IMR-90 (cell line): ENCODE measurements around the gene HMGN1. TPM values are rescaled to one million over a fixed set of nuclear protein-coding genes. Genes with fewer than 3 reads are reported as not detected.
A peak's percentile ranks its signal among the peaks of the same experiment; 100 is the strongest.

Experiments
- ATAC-seq: fragments of 200-7000 bp; cut with Tn5 transposase; 2 replicates; pipeline ENCODE4 v1.9.1; 2020; ENCODE audit warnings: low read depth, mild to moderate bottlenecking, moderate library complexity
- BruUV-seq: library from RNA; stranded (reverse); fragments of 400-500 nt; replicated peaks from 2 replicates; lab custom pipeline; 2021; lab: Mats Ljungman, UMichigan
- CTCF ChIA-PET: fragments of 300-600 bp; formaldehyde crosslinking; extraction: SDS; loops from one replicate; lab custom pipeline; 2021; ENCODE audit warnings: antibody characterized with exemption; lab: Yijun Ruan, JAX
- POLR2A ChIA-PET: fragments of 300-600 bp; sonication (Branson Sonifier 250); formaldehyde crosslinking; loops from one replicate; lab custom pipeline; 2022; ENCODE audit warnings: antibody characterized with exemption; ENCODE audit not compliant: unreplicated experiment; lab: Charles Lee
- DNase-seq: peaks from one replicate; pipeline ENCODE4 v3.0.0; 2013
- H2AFZ ChIP-seq: replicated peaks from 2 replicates; pipeline ENCODE3; 2013; ENCODE audit warnings: low read length, mild to moderate bottlenecking; ENCODE audit not compliant: poor library complexity
- H2AK5ac ChIP-seq: 2 replicates; pipeline ENCODE4 v1.6.1; 2013; ENCODE audit warnings: low read depth, low read length, inconsistent platforms
- H2AK9ac ChIP-seq: replicated peaks from 2 replicates; pipeline ENCODE3; 2013; ENCODE audit warnings: mild to moderate bottlenecking, low read depth, low read length, moderate library complexity; ENCODE audit not compliant: poor library complexity
- H2BK120ac ChIP-seq: 2 replicates; pipeline ENCODE4 v1.6.1; 2013; ENCODE audit warnings: low read depth, low read length, inconsistent platforms
- H2BK15ac ChIP-seq: 3 replicates; pipeline ENCODE4 v1.6.1; 2013; ENCODE audit warnings: low read depth, low read length, inconsistent platforms
- H2BK20ac ChIP-seq: 2 replicates; pipeline ENCODE4 v1.6.1; 2013; ENCODE audit warnings: low read depth, mild to moderate bottlenecking, inconsistent platforms, low read length, moderate library complexity
- H2BK5ac ChIP-seq: 2 replicates; pipeline ENCODE4 v1.6.1; 2013; ENCODE audit warnings: mild to moderate bottlenecking, low read depth, low read length, inconsistent platforms; ENCODE audit not compliant: poor library complexity, severe bottlenecking
- H3K14ac ChIP-seq: replicated peaks from 2 replicates; pipeline ENCODE4 v1.6.1; 2013; ENCODE audit warnings: low read depth, low read length, inconsistent platforms
- H3K18ac ChIP-seq: 2 replicates; pipeline ENCODE4 v1.6.1; 2013; ENCODE audit warnings: low read depth, low read length, control low read depth
- H3K23ac ChIP-seq: 2 replicates; pipeline ENCODE4 v1.6.1; 2013; ENCODE audit warnings: low read depth, low read length, inconsistent platforms
- H3K27ac ChIP-seq: 2 replicates; pipeline ENCODE4 v1.5.1; 2013; ENCODE audit warnings: mild to moderate bottlenecking, control low read depth, low read length; ENCODE audit not compliant: insufficient read depth
- H3K27me3 ChIP-seq: 2 replicates; pipeline ENCODE4 v1.6.1; 2013; ENCODE audit warnings: low read length; ENCODE audit not compliant: control insufficient read depth, insufficient read depth
- H3K36me3 ChIP-seq: 2 replicates; pipeline ENCODE4 v1.6.1; 2013; ENCODE audit warnings: low read length, mixed read lengths; ENCODE audit not compliant: control insufficient read depth, insufficient read depth
- H3K4ac ChIP-seq: 2 replicates; pipeline ENCODE4 v1.6.1; 2013; ENCODE audit warnings: low read depth, low read length, inconsistent platforms
- H3K4me1 ChIP-seq: 2 replicates; pipeline ENCODE4 v1.6.1; 2013; ENCODE audit warnings: low read length, mixed read lengths; ENCODE audit not compliant: control insufficient read depth, insufficient read depth
- H3K4me2 ChIP-seq: 2 replicates; pipeline ENCODE4 v1.6.1; 2013; ENCODE audit warnings: low read depth, mild to moderate bottlenecking, control low read depth, low read length, moderate library complexity
- H3K4me3 ChIP-seq: 2 replicates; pipeline ENCODE4 v1.5.1; 2013; ENCODE audit warnings: low read depth, mild to moderate bottlenecking, control low read depth, low read length, moderate library complexity; ENCODE audit not compliant: insufficient read depth
- H3K56ac ChIP-seq: 2 replicates; pipeline ENCODE4 v1.6.1; 2013; ENCODE audit warnings: low read length, inconsistent platforms; ENCODE audit not compliant: insufficient read depth; ENCODE audit errors: extremely low read depth
- H3K79me1 ChIP-seq, 2 experiments: 2 replicates each; pipeline ENCODE4 v1.6.1; 2013; ENCODE audit warnings: low read length in 2 of 2, inconsistent platforms in 1 of 2, low read depth in 1 of 2
- H3K9ac ChIP-seq: 2 replicates; pipeline ENCODE4 v1.6.1; 2013; ENCODE audit warnings: low read depth, low read length, control low read depth
- H3K9me1 ChIP-seq: 2 replicates; pipeline ENCODE4 v1.6.1; 2013; ENCODE audit warnings: low read length, inconsistent platforms; ENCODE audit not compliant: insufficient read depth
- H3K9me3 ChIP-seq: 2 replicates; pipeline ENCODE4 v1.6.1; 2013; ENCODE audit warnings: low read length; ENCODE audit not compliant: control insufficient read depth, insufficient read depth
- H4K20me1 ChIP-seq: 2 replicates; pipeline ENCODE4 v1.6.1; 2013; ENCODE audit warnings: low read length, inconsistent platforms; ENCODE audit not compliant: insufficient read depth
- H4K5ac ChIP-seq: 2 replicates; pipeline ENCODE4 v1.6.1; 2013; ENCODE audit warnings: mild to moderate bottlenecking, low read depth, low read length, control low read depth
- H4K8ac ChIP-seq, 2 experiments: 2 replicates each; pipeline ENCODE4 v1.6.1; 2013; ENCODE audit warnings: low read depth in 2 of 2, low read length in 2 of 2, control low read depth in 1 of 2, inconsistent platforms in 1 of 2
- H4K91ac ChIP-seq: 2 replicates; pipeline ENCODE4 v1.6.1; 2013; ENCODE audit warnings: low read depth, low read length, inconsistent platforms; ENCODE audit not compliant: insufficient read depth
- WGBS, 2 experiments: methylation state at CpG; one replicate each; pipeline versions ENCODE4 v1.1.5 to v1.1.7; 2013; ENCODE audit warnings: missing lambda C conversion rate in 2 of 2; ENCODE audit not compliant: insufficient read length in 1 of 2; ENCODE audit errors: extremely low coverage in 2 of 2; 5-methylcytosine and 5-hydroxymethylcytosine counted together
- dilution Hi-C: fragments of 300-500 bp; cut with HindIII; formaldehyde crosslinking; loops from one replicate; pipeline ENCODE4 v1.14.3; 2018; ENCODE audit warnings: low sequenced_read_pairs; ENCODE audit not compliant: unreplicated experiment
- in situ Hi-C: fragments of 300-500 bp; cut with MboI; formaldehyde crosslinking; loops from 3 replicates; pipeline ENCODE4 v1.14.3; 2019; ENCODE audit warnings: low sequenced_read_pairs, inconsistent platforms, mixed read lengths
- intact Hi-C: fragments of 100-400 bp; cut with micrococcal nuclease; formaldehyde crosslinking; loops from 2 replicates; pipeline ENCODE4 v1.10.0; 2022
- polyA plus RNA-seq, 3 experiments: library from polyadenylated mRNA; depleted of rRNA; stranded (reverse); fragments of >200 nt; gene quantifications; 2 replicates each; pipeline ENCODE4 v1.2.3, GENCODE V29; 2012; ENCODE audit warnings: low replicate concordance in 1 of 3
- total RNA-seq: library from RNA; depleted of rRNA; stranded (reverse); fragments of >200 nt; gene quantifications from 2 replicates; pipeline ENCODE4 v1.2.3, GENCODE V29; 2012
- TF ChIP-seq, protein P1 (sequence below): fragments of 150-350 bp; IDR thresholded peaks from 2 replicates; pipeline ENCODE4 v1.6.1; 2017; ENCODE audit warnings: mild to moderate bottlenecking, antibody characterized with exemption, low read length, low read depth
- TF ChIP-seq, protein P2 (sequence below): fragments of 150-350 bp; IDR thresholded peaks from 2 replicates; pipeline ENCODE4 v1.6.1; 2016; ENCODE audit warnings: low read depth, mild to moderate bottlenecking, low read length, moderate library complexity, borderline replicate concordance

HMGN1 gene
- total and polyA plus RNA-seq, 2 of the 4 experiments (the other 2 are of a cell fraction), result 55.2 to 155 TPM

DNA sequence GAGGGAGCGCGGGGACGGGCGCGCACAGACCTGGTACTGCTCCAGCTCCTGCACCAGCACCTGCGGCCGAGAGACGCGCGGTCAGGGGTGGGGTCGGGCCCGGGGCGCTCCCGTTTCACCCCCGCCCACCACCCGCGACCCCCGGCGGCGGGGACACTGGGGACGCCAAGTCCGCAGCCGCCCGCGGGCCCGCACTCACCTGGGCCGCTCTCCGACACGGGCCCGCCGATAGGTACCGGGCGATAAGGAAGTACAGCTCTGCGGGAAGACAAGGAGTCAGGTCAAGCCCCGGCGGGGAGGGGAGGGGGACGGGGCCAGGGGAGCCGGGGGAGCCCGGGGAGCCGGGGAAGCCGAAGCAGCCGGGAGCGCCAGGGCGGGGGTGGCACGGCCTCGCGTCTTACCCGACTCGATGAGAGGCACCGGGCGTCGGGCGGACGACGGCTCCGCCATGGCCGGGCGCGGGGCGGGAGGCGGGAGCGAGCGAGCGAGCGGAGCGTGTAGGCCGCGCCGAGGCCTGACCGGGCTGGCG, 35.8 kb downstream of the HMGN1 start:
- 1% methylated on average over 21 of the region's 71 CpGs; no CpG with 5 or more reads in 1 of the 2 experiments for WGBS, 2 experiments
- Histone ChIP-seq H3K4me3 (peak overlapping the region; percentile 49), H3K36me3 (peaks cover 11% of the 10 kb centered on the region), H4K5ac (0 out of 2 replicates have a peak overlapping the region, but pooled peaks have one; percentile 37), H2AK5ac (no peak overlapping the region), H3K9me1 (peaks cover 5% of the 10 kb centered on the region; the same call in 1 of the 2 replicates), H4K20me1 (peaks cover 22% of the 10 kb centered on the region; the same call in 1 of the 2 replicates), H2BK15ac (no peak overlapping the region), H3K4me1 (peaks cover 2% of the 10 kb centered on the region; the same call in 1 of the 2 replicates), H2BK120ac (no peak overlapping the region), H3K23ac (no peak overlapping the region), H2BK20ac (no peak overlapping the region), H4K8ac (no peak overlapping the region; a peak in 2 of 4 replicates), H2AFZ (peak overlapping the region; percentile 97), H3K9ac (peak overlapping the region; percentile 78), H2BK5ac (peak overlapping the region; percentile 90), H3K27ac (peak overlapping the region; percentile 93), H3K4ac (no peak overlapping the region), H3K14ac (no peak overlapping the region), H3K79me1 (peaks cover 17 to 30% of the 10 kb centered on the region in 2 experiments), H4K91ac (no peak overlapping the region; the same call in 1 of the 2 replicates), H3K4me2 (no peak overlapping the region), H3K18ac (no peak overlapping the region; the same call in 1 of the 2 replicates), H3K27me3 (no peaks in the 10 kb centered on the region), H3K56ac (no peak overlapping the region), H2AK9ac (peak overlapping the region; percentile 75), H3K9me3 (no peaks in the 10 kb centered on the region)
- POLR2A ChIA-PET, result interaction anchor here (0.7 kb wide), 1 partner anchor 14 kb away, joined by 12 read pairs; no protein-coding TSS in a partner anchor
- TF ChIP-seq, protein P1, sequence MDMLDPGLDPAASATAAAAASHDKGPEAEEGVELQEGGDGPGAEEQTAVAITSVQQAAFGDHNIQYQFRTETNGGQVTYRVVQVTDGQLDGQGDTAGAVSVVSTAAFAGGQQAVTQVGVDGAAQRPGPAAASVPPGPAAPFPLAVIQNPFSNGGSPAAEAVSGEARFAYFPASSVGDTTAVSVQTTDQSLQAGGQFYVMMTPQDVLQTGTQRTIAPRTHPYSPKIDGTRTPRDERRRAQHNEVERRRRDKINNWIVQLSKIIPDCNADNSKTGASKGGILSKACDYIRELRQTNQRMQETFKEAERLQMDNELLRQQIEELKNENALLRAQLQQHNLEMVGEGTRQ, result no peak
- TF ChIP-seq, protein P2, sequence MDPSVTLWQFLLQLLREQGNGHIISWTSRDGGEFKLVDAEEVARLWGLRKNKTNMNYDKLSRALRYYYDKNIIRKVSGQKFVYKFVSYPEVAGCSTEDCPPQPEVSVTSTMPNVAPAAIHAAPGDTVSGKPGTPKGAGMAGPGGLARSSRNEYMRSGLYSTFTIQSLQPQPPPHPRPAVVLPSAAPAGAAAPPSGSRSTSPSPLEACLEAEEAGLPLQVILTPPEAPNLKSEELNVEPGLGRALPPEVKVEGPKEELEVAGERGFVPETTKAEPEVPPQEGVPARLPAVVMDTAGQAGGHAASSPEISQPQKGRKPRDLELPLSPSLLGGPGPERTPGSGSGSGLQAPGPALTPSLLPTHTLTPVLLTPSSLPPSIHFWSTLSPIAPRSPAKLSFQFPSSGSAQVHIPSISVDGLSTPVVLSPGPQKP, result no peak
- peak; percentile 2 for ATAC-seq
- BruUV-seq, result no TSS peak
- intact Hi-C loops, result loop anchor here (2.0 kb wide), 1 partner anchor 128 kb away; no protein-coding TSS in a partner anchor
- dilution Hi-C loops, result no loop called here
- in situ Hi-C loops, result no loop called here
- CTCF ChIA-PET, result no interaction called here
- DNase-seq, result no peak
